HG03469 (cell line): Measurements from ENCODE around the gene RNF8.

Experiments used
- ATAC-seq: cut with Tn5 transposase; IDR thresholded peaks from one replicate; pipeline ENCODE4 v1.9.1; 2021; ENCODE audit warnings: mild to moderate bottlenecking, moderate library complexity, moderate number of reproducible peaks; ENCODE audit not compliant: unreplicated experiment

Gene RNF8

GRCh38 chr6:37357288-37357687 is 3.5 kb downstream of the RNF8 start:
- ATAC-seq: no peak

GRCh38 chr6:37357860-37358259 is 4.1 kb downstream of the RNF8 start:
- no peak for ATAC-seq

- no peak for ATAC-seq
Observed at GRCh38 chr6:37359039-37359438, 5.3 kb downstream of the RNF8 start.

GRCh38 chr6:37362101-37362828 is 8.5 kb downstream of the RNF8 start:
- no peak for ATAC-seq

- ATAC-seq: no peak
Observed at GRCh38 chr6:37365791-37366190, 12.0 kb downstream of the RNF8 start.

GRCh38 chr6:37366910-37367309 is 13.1 kb downstream of the RNF8 start:
- no peak for ATAC-seq

- ATAC-seq: no peak
Observed at GRCh38 chr6:37368961-37369320, 15.2 kb downstream of the RNF8 start.

- ATAC-seq: no peak
Observed at GRCh38 chr6:37369321-37370201, 15.8 kb downstream of the RNF8 start.

- ATAC-seq: no peak
Observed at GRCh38 chr6:37371154-37372083, 17.6 kb downstream of the RNF8 start.

- ATAC-seq: no peak
Observed at GRCh38 chr6:37372116-37372515, 18.3 kb downstream of the RNF8 start.

- ATAC-seq: no peak
Observed at GRCh38 chr6:37373822-37374471, 20.2 kb downstream of the RNF8 start.

- ATAC-seq: no peak
Observed at GRCh38 chr6:37375376-37375775, 21.6 kb downstream of the RNF8 start.

GRCh38 chr6:37376078-37376743 is 22.4 kb downstream of the RNF8 start:
- ATAC-seq: no peak

- ATAC-seq: no peak
Observed at GRCh38 chr6:37381579-37381978, 27.8 kb downstream of the RNF8 start.

GRCh38 chr6:37382994-37383765 is 29.4 kb downstream of the RNF8 start:
- no peak for ATAC-seq

- no peak for ATAC-seq
Observed at GRCh38 chr6:37388578-37388977, 34.8 kb downstream of the RNF8 start.

- no peak for ATAC-seq
Observed at GRCh38 chr6:37389857-37390256, 36.1 kb downstream of the RNF8 start.

GRCh38 chr6:37391120-37391519 is 37.3 kb downstream of the RNF8 start:
- ATAC-seq: no peak

GRCh38 chr6:37392821-37393220 is 39.0 kb downstream of the RNF8 start:
- no peak for ATAC-seq
